Suprapubic skin (tissue), 4 donors: Measurements from ENCODE around the gene ZNF805. TPM values are rescaled to one million over a fixed set of nuclear protein-coding genes. Genes with fewer than 3 reads are reported as not detected.

ENCODE experiments used
- DNase-seq, 2 donors: peaks; one replicate each; pipeline ENCODE4 v3.0.0-alpha.2; 2019; ENCODE audit warnings: low spot score in 2 of 2
- H3K27ac ChIP-seq: fragments of 200-600 bp; sonication (generic); one replicate; pipeline ENCODE4 v1.5.1; 2019
- H3K27me3 ChIP-seq: fragments of 200-600 bp; sonication (generic); one replicate; pipeline ENCODE4 v1.5.1; 2019
- H3K36me3 ChIP-seq: fragments of 200-600 bp; sonication (generic); one replicate; pipeline ENCODE4 v1.5.1; 2019
- H3K4me1 ChIP-seq: fragments of 200-600 bp; sonication (generic); one replicate; pipeline ENCODE4 v1.5.1; 2019
- H3K4me3 ChIP-seq: fragments of 200-600 bp; sonication (generic); one replicate; pipeline ENCODE4 v1.5.1; 2019; ENCODE audit warnings: mild to moderate bottlenecking
- H3K9me3 ChIP-seq: fragments of 200-600 bp; sonication (generic); one replicate; pipeline ENCODE4 v1.5.1; 2019
- EP300 ChIP-seq: sonication (generic); formaldehyde crosslinking; IDR thresholded peaks from one replicate; pipeline ENCODE4 v1.6.1; 2017; ENCODE audit warnings: antibody characterized with exemption
- POLR2A ChIP-seq, 2 donors: fragments of 450-650 bp; IDR thresholded peaks; one replicate each; pipeline ENCODE4 v1.6.1; 2017; ENCODE audit warnings: antibody characterized with exemption in 2 of 2, mild to moderate bottlenecking in 2 of 2, moderate library complexity in 2 of 2
- POLR2AphosphoS5 ChIP-seq, 3 donors: sonication (generic); formaldehyde crosslinking; IDR thresholded peaks; one replicate each; pipeline ENCODE4 v1.6.1; 2017; ENCODE audit warnings: antibody characterized with exemption in 3 of 3
- WGBS: methylation state at CpG from one replicate; pipeline ENCODE4 v1.1.5; 2018; 5-methylcytosine and 5-hydroxymethylcytosine counted together
- total RNA-seq, 4 donors: library from RNA; depleted of rRNA; stranded (reverse); fragments of >200 nt; gene quantifications; one replicate each; pipeline ENCODE4 v1.1.0, GENCODE V29; 2016
- TF ChIP-seq, protein P1 (sequence below), 2 donors: fragments of 200-600 bp in 1 of 2; fragments of 450-650 bp in 1 of 2; sonication (generic) in 1 of 2; IDR thresholded peaks; one replicate each; pipeline ENCODE4 v1.5.1; 2016 to 2019; ENCODE audit warnings: antibody characterized with exemption in 2 of 2, mild to moderate bottlenecking in 1 of 2, moderate library complexity in 1 of 2

ZNF805 gene
- total RNA-seq, 4 donors from 2014 or later = 18.0 to 24.6 (median 18.9) TPM

DNA sequence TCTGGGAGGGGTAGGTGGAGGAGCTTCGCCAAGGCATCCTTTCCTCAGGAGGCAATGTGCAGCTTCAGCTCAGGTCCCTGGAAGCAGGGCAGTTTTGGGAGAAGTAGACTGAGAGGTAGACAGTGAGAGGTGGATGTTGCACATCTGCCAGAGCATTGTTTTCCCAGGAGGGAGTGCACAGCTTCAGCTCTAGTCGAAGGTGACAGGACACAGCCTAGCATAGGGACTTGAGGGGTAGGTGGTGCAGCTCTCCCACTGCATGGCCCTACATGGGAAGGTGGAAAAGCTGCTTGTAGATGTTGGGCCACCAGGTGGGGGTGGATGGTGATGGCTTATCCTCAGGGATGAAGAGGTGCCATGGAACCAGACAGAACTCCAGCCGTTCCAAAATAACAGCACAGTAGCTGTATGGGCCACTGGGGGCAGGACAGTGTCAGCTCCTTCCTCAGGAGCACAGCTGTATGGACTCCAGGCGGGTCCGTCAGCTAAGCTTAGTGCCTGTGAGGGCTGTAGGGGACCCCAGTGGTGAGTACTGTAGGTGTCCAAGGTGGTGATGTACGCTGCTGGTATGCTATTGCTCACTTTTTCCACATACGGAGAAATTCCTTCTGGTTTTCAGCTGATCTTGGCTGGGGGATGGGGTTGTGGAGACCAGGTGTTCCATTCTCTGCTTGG lies 62.4 kb downstream of the ZNF805 start:
- DNase-seq = no peak
- Histone ChIP-seq H3K9me3 (no peaks in the 10 kb centered on the region), H3K27ac (peak overlapping the region; percentile 51), H3K36me3 (peaks cover 17% of the 10 kb centered on the region), H3K4me3 (no peak overlapping the region), H3K27me3 (no peaks in the 10 kb centered on the region), H3K4me1 (peaks cover 29% of the 10 kb centered on the region)
- 85% methylated on average over 7 of the region's 7 CpGs for WGBS
- TF ChIP-seq, protein P1, sequence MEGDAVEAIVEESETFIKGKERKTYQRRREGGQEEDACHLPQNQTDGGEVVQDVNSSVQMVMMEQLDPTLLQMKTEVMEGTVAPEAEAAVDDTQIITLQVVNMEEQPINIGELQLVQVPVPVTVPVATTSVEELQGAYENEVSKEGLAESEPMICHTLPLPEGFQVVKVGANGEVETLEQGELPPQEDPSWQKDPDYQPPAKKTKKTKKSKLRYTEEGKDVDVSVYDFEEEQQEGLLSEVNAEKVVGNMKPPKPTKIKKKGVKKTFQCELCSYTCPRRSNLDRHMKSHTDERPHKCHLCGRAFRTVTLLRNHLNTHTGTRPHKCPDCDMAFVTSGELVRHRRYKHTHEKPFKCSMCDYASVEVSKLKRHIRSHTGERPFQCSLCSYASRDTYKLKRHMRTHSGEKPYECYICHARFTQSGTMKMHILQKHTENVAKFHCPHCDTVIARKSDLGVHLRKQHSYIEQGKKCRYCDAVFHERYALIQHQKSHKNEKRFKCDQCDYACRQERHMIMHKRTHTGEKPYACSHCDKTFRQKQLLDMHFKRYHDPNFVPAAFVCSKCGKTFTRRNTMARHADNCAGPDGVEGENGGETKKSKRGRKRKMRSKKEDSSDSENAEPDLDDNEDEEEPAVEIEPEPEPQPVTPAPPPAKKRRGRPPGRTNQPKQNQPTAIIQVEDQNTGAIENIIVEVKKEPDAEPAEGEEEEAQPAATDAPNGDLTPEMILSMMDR (IDR thresholded peaks at IDR 0.05) = no peak
- TF ChIP-seq EP300 (no peak), POLR2AphosphoS5 (IDR thresholded peaks at IDR 0.05) (no peak), POLR2A (IDR thresholded peaks at IDR 0.05) (no peak)

Other genes with a start within 250 kb of the ZNF805 start
- not detected for gene USP29, start 120.6 kb upstream of the ZNF805 start, total RNA-seq
- not detected for gene ZIM3, start 95.4 kb upstream of the ZNF805 start, total RNA-seq
- gene DUXA, start 73.1 kb upstream of the ZNF805 start, total RNA-seq = not detected
- gene ZNF264, start 49.1 kb upstream of the ZNF805 start, total RNA-seq = 10 to 100 TPM; 35.4 to 50.2 (median 38.9) TPM
- 1 to 10 TPM in 3 of 4 donors, not detected in 1; 1.1 to 3.1 (median 2.3) TPM for gene AURKC, start 9.6 kb upstream of the ZNF805 start, total RNA-seq
- gene ZNF460, start 39.9 kb downstream of the ZNF805 start, total RNA-seq = 100 to 1,000 TPM in 1 of 4 donors, 10 to 100 TPM in 3; 75.2 to 101 (median 78.6) TPM
- gene ZNF543, start 79.8 kb downstream of the ZNF805 start, total RNA-seq = 10 to 100 TPM in 3 of 4 donors, 1 to 10 TPM in 1; 9.8 to 15.8 (median 11.6) TPM
- gene ZNF304, start 110.6 kb downstream of the ZNF805 start, total RNA-seq = 10 to 100 TPM in 3 of 4 donors, 1 to 10 TPM in 1; 10.0 to 12.4 (median 11.3) TPM
- 10 to 100 TPM; 16.5 to 20.7 (median 19.9) TPM for gene TRAPPC2B, start 122.9 kb downstream of the ZNF805 start, total RNA-seq
- 1 to 10 TPM; 1.8 to 4.2 (median 2.7) TPM for gene ZNF547, start 122.9 kb downstream of the ZNF805 start, total RNA-seq
- 10 to 100 TPM; 18.8 to 30.9 (median 25.7) TPM for gene ZNF548, start 149.2 kb downstream of the ZNF805 start, total RNA-seq
- gene ZNF17, start 170.5 kb downstream of the ZNF805 start, total RNA-seq = 10 to 100 TPM; 10.2 to 23.8 (median 15.2) TPM
- 10 to 100 TPM in 3 of 4 donors, 1 to 10 TPM in 1; 8.3 to 15.5 (median 13.5) TPM for gene ZNF749, start 194.7 kb downstream of the ZNF805 start, total RNA-seq
- gene VN1R1, start 216.5 kb downstream of the ZNF805 start, total RNA-seq = 1 to 10 TPM in 3 of 4 donors, under 1 TPM in 1; 0.76 to 3.9 (median 1.2) TPM
- 10 to 100 TPM in 2 of 4 donors, 1 to 10 TPM in 2; 6.1 to 15.0 (median 10.9) TPM for gene ZNF772, start 236.9 kb downstream of the ZNF805 start, total RNA-seq
- 10 to 100 TPM in 1 of 4 donors, 1 to 10 TPM in 3; 7.9 to 20.4 (median 8.9) TPM for gene ZNF419, start 247.1 kb downstream of the ZNF805 start, total RNA-seq